Measurements from ENCODE around the gene DUSP16. TPM values are rescaled to one million over a fixed set of nuclear protein-coding genes. Genes with fewer than 3 reads are reported as not detected.

DUSP16 gene
- total RNA-seq, 1 experiment from 2014 or later = 5.3 TPM

- Histone ChIP-seq H3K36me3 (no peaks in the 10 kb centered on the region), H3K27me3 (no peaks in the 10 kb centered on the region), H3K27ac (no peak overlapping the region), H3K9me3 (replicated peaks) (no peaks in the 10 kb centered on the region), H3K4me1 (no peaks in the 10 kb centered on the region), H3K4me3 (no peak overlapping the region)
- DNase-seq = no peak
Measured at GRCh38 chr12:12453635-12454034, 109.0 kb downstream of the DUSP16 start.

GRCh38 chr12:12452326-12452902 is 110.2 kb downstream of the DUSP16 start:
- Histone ChIP-seq H3K36me3 (no peaks in the 10 kb centered on the region), H3K4me3 (no peak overlapping the region), H3K27ac (no peak overlapping the region), H3K4me1 (no peaks in the 10 kb centered on the region), H3K9me3 (replicated peaks) (no peaks in the 10 kb centered on the region), H3K27me3 (no peaks in the 10 kb centered on the region)
- no peak for DNase-seq

- no peak for DNase-seq
- Histone ChIP-seq H3K36me3 (no peaks in the 10 kb centered on the region), H3K4me3 (no peak overlapping the region), H3K4me1 (no peaks in the 10 kb centered on the region), H3K27me3 (no peaks in the 10 kb centered on the region), H3K27ac (no peak overlapping the region), H3K9me3 (replicated peaks) (no peaks in the 10 kb centered on the region)
Measured at GRCh38 chr12:12451098-12451497, 111.6 kb downstream of the DUSP16 start.

GRCh38 chr12:12450043-12450471 is 112.6 kb downstream of the DUSP16 start:
- Histone ChIP-seq H3K27ac (no peak overlapping the region), H3K9me3 (replicated peaks) (no peaks in the 10 kb centered on the region), H3K36me3 (no peaks in the 10 kb centered on the region), H3K4me1 (no peaks in the 10 kb centered on the region), H3K27me3 (no peaks in the 10 kb centered on the region), H3K4me3 (no peak overlapping the region)
- DNase-seq = no peak

DNA sequence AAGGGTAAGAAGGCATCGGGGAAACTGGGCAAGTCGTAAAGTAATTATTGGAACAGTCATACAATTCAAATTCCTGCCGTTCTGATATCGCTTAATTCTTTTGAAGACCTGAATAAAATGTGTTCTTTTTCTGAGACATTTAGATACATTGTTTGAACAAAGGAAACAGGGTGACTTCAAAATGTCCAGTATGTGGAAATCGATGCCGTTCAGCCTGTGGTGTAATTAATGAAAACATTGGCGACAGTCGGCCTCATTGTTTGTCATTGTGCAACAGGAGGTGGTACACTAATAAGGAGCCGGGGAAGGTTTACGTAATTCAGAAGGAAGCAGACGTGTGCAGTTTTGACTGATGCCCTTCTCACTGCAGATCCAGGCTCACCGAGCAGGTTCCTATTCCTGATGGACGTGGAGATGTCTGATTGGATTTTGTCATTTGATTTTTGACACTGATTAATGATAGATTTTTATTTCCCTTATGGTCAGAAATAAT is 113.1 kb downstream of the DUSP16 start:
- Histone ChIP-seq H3K27me3 (no peaks in the 10 kb centered on the region), H3K4me1 (no peaks in the 10 kb centered on the region), H3K36me3 (no peaks in the 10 kb centered on the region), H3K4me3 (no peak overlapping the region), H3K27ac (no peak overlapping the region), H3K9me3 (replicated peaks) (no peaks in the 10 kb centered on the region)
- no peak for DNase-seq

- no peak overlapping the region for H3K4me3 ChIP-seq
- no peak overlapping the region for H3K27ac ChIP-seq
- H3K27me3 ChIP-seq = no peaks in the 10 kb centered on the region
- no peaks in the 10 kb centered on the region for H3K9me3 ChIP-seq (replicated peaks)
- no peak for DNase-seq
- no peaks in the 10 kb centered on the region for H3K36me3 ChIP-seq
- no peaks in the 10 kb centered on the region for H3K4me1 ChIP-seq
Measured at GRCh38 chr12:12447837-12448236, 114.8 kb downstream of the DUSP16 start.

DNA sequence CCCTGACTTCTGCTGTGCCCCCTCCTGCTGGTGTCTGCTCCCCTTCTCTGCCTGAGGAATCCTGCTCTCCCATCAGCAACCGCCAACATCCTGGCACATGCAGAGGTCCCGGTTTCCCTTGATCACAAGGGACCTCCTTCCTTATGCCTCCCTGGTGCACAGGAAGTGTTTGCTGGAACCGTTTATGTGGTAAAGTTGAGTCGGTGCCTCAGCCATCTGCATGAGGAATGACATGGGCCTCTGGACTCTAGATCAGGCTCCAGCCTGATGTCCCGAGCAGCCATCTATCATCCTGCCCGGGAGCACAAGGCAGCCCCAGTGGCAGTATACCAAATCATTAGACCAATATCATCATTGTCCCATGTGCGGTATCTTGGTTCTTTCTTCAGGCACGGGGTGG is 115.4 kb downstream of the DUSP16 start:
- no peaks in the 10 kb centered on the region for H3K36me3 ChIP-seq
- H3K9me3 ChIP-seq (replicated peaks) = no peaks in the 10 kb centered on the region
- H3K27ac ChIP-seq = no peak overlapping the region

DNA sequence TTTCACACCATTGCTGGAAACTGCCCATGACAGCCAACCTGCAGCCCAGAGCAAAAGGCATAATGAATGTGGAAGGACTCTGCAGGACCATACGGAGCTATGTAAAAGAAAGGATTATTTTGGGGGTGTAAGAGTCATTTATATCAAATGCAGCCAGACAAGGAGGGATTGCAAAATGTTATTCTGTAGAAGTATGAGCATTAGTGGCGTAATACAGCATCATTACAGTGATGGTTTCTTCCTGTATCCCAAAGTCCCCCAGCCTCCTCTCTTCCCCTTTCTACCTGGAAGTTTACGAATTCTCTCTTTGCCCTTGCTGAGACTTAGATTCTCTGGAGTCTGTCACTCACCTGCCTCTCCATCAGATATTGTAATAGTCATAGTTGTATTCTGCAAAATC is 115.9 kb downstream of the DUSP16 start:
- Histone ChIP-seq H3K9me3 (replicated peaks) (no peaks in the 10 kb centered on the region), H3K4me1 (no peaks in the 10 kb centered on the region), H3K27ac (no peak overlapping the region), H3K27me3 (no peaks in the 10 kb centered on the region), H3K4me3 (no peak overlapping the region), H3K36me3 (no peaks in the 10 kb centered on the region)
- DNase-seq = no peak

More for the DNA sequence above, 115.4 kb downstream of the DUSP16 start:
- Histone ChIP-seq H3K4me3 (no peak overlapping the region), H3K27me3 (no peaks in the 10 kb centered on the region), H3K4me1 (no peaks in the 10 kb centered on the region)
- no peak for DNase-seq

DNA sequence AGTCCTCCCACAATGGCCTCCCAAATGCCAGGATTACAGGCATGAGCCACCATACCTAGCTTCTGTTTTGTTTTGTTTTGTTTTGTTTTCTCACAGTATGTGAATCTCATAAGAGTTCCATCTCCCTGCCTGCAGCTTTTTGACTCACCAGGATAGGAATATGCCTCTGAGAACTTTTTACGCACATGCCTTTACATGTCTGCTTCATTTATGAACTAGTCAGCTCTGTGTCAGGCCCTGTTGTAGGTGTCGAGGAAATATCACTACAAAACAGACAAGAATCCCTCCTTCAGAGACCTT is 116.8 kb downstream of the DUSP16 start:
- Histone ChIP-seq H3K36me3 (no peaks in the 10 kb centered on the region), H3K27ac (no peak overlapping the region)
- no peak for DNase-seq

GRCh38 chr12:12445165-12445881 is 117.3 kb downstream of the DUSP16 start:
- Histone ChIP-seq H3K4me3 (no peak overlapping the region), H3K36me3 (no peaks in the 10 kb centered on the region), H3K9me3 (replicated peaks) (no peaks in the 10 kb centered on the region), H3K27me3 (no peaks in the 10 kb centered on the region), H3K4me1 (no peaks in the 10 kb centered on the region), H3K27ac (no peak overlapping the region)
- no peak for DNase-seq

More for the DNA sequence above, 116.8 kb downstream of the DUSP16 start:
- Histone ChIP-seq H3K9me3 (replicated peaks) (no peaks in the 10 kb centered on the region), H3K4me3 (no peak overlapping the region), H3K4me1 (no peaks in the 10 kb centered on the region), H3K27me3 (no peaks in the 10 kb centered on the region)

DNA sequence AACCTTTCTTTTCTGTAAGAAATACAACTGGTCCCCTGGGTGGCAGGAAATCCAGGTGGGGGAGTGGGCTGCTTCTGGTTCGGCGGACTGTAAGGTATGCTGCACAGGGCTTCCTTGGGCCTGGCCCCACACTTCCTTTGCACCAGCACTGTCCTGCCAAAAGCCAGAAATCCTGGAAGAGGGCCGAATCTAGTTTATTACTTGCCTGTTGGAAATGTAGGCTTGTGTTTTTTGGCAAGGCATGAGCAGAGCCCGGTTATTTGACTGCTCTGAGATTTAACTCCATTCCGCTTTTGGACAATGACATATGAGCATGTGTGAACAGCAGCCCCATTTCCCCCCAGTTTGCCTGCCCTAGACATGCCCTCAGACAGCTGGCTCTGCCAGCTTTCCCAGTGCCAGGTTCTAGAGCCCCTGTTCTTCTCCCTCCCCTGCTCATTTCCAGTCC is 119.2 kb downstream of the DUSP16 start:
- no peak overlapping the region for H3K4me3 ChIP-seq
- DNase-seq = no peak
- no peaks in the 10 kb centered on the region for H3K36me3 ChIP-seq
- H3K27me3 ChIP-seq = no peaks in the 10 kb centered on the region
- H3K9me3 ChIP-seq (replicated peaks) = no peaks in the 10 kb centered on the region
- no peak overlapping the region for H3K27ac ChIP-seq
- no peaks in the 10 kb centered on the region for H3K4me1 ChIP-seq

DNA sequence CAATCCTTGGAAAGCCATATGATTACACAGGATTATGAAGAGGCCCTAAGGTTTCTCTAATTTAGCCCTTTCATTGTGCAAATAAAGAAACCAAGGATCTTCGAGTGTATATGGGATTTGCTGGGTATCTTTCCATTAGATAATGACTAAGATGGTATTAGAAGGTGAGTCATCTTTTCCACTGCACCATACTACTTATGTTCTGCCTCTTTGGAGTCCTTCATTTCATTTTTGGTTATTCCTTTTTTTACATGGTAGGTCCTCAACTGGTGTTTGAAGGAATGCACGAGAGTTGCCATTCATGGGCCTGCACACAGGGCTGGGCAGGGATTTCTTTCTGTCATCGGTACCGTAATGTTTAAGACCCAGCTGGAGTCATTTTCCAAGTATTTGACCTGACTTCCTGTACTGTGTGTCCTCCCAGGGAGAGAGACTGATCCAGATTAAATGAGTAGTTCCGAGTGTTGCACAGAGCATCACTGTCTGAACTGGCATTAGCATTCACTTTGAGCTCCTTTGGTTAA is 120.1 kb downstream of the DUSP16 start:
- Histone ChIP-seq H3K4me3 (no peak overlapping the region), H3K27ac (no peak overlapping the region), H3K9me3 (replicated peaks) (no peaks in the 10 kb centered on the region), H3K4me1 (no peaks in the 10 kb centered on the region), H3K36me3 (no peaks in the 10 kb centered on the region), H3K27me3 (no peaks in the 10 kb centered on the region)
- no peak for DNase-seq

DNA sequence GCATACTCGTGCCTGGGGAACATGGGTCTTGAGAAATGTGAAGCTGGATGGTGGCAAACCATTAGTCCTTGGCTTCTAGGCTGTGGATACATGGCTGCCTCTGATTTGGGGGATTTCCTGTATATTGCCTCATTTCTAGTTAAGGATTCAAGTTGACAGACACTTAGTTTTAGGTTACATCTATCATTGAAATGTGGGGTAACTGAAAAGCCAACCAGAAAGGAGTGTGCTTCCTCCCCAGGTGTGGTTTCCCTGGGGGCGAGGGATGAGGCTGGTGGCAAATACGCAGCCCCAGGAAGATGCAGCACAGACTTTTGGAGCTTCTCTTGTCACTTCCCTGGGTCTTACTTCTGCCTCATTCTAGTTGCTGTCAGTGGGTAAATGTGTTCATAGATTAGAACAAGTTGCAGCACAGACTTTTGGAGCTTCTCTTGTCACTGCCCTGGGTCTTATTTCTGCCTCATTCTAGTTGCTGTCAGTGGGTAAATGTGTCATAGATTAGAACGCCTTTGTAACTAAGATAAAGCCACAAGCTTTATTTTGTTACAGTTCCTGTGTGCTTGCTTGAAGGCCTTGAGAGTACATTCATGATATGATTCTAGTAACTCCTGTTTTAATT is 120.7 kb downstream of the DUSP16 start:
- H3K27me3 ChIP-seq = no peaks in the 10 kb centered on the region
- no peaks in the 10 kb centered on the region for H3K36me3 ChIP-seq
- no peaks in the 10 kb centered on the region for H3K4me1 ChIP-seq
- no peak overlapping the region for H3K4me3 ChIP-seq
- H3K9me3 ChIP-seq (replicated peaks) = no peaks in the 10 kb centered on the region
- DNase-seq = no peak
- no peak overlapping the region for H3K27ac ChIP-seq

DNA sequence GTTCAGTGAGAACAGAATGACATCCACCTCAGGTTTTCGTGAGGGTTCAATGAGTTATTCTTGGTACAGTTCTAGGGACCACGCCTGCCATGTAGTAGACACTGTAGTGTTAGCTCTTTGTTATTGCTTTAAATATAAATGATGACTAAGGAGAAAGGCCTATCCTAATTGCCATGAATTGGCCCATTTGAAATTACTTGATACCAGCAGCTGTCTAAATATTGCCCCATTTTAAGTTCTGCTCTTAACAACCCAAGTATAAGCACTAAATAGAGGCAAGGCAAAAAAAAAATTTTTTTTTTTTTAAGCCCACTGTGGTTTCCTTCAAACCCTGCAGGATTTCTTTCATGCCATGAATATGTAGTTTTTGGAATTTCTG is 121.2 kb downstream of the DUSP16 start:
- Histone ChIP-seq H3K27ac (no peak overlapping the region), H3K36me3 (no peaks in the 10 kb centered on the region), H3K27me3 (no peaks in the 10 kb centered on the region), H3K4me1 (no peaks in the 10 kb centered on the region), H3K9me3 (replicated peaks) (no peaks in the 10 kb centered on the region), H3K4me3 (no peak overlapping the region)
- no peak for DNase-seq

DNA sequence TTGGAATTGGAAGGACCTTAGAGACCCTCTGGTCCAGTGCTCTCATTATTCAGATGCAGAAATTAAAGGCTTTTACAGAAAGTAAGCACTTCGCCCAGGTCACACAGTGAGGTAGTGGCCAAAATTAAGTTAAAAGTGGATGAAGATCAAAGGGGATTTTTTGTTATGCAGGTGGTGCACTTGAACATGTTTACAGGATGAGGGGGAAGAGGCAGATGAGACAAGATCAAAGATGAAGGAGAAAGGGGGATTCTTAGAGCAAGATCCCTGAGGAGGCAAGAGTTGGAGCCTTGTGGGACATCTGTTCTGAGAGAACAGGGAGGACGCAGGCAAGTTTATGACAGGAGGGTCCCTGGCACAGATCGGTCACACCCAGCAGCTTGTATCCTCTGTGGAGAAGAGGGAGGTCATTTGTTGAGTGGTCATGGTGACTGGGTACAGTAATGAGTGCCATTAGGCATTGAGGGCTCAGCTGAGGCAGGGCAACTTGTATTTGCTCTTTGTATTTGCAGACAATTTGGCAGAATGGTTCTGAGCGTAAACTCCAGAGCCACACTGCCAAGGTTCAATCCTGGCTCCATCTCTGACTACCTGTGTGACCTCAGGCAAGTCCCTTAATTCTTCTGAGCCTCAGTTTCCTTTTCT is 121.8 kb downstream of the DUSP16 start:
- H3K27ac ChIP-seq = no peak overlapping the region

More for the DNA sequence above, 121.8 kb downstream of the DUSP16 start:
- H3K27me3 ChIP-seq = no peaks in the 10 kb centered on the region
- no peak for DNase-seq
- H3K9me3 ChIP-seq (replicated peaks) = no peaks in the 10 kb centered on the region
- H3K36me3 ChIP-seq = no peaks in the 10 kb centered on the region
- H3K4me1 ChIP-seq = no peaks in the 10 kb centered on the region
- H3K4me3 ChIP-seq = no peak overlapping the region
